Hematopoietic multipotent progenitor cell treated with erythropoietin and hydrocortisone succinate and interleukin-3 and kit ligand, for 8 days (in vitro differentiated cells): ENCODE results near the gene DOCK10.
A peak's percentile ranks its signal among the peaks of the same experiment; 100 is the strongest.
"Not testable (repeated sequence)": the region's sequence is repeated elsewhere in the genome, so short reads cannot be mapped to it uniquely, and the experiment has no call there.

Experiments
- DNase-seq: peaks from one replicate; pipeline ENCODE4 v3.0.0-alpha.2; 2015

Gene DOCK10

DNA sequence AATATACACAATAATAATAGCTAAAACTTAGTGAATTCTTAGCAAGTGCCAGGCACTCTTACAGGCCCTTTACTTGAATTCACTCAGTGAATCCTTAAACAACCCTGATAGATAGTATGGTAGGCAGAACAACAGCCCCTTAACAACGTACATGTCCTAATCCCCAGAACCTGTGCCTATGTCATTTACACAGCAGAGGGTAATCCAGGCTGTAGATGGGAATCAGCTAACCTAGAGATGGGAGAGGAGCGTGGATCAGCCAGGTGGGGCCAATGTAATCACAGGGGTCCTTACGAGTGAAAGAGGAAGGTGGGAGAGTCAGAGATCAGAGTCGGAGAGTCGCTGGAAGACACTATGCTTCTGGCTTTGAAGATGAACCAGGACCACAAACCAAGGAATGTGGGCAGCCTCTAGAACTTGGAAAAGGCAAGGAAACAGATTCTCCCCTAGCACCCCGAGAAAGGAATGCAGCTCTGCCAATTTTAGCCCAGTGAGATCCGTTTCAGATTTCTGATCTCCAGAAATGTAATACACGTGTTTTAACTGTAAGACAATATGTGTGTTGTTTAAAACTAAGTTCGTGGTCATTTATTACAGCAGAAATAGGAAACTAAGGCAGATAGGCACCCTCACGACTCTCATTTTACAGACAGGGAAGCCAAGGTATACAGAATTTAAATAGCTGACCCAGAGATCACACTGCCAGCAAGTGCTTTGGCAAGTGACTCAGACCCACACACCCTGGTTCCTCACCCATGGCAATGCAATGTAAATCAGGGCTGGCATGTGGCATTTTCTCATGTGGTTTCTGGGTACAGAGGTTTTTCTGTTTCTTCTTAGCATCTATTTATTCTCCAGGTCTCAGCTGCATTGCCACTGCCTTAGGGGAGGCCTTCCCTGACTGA, 68.9 kb downstream of the DOCK10 start:
- DNase-seq = no peak

DNA sequence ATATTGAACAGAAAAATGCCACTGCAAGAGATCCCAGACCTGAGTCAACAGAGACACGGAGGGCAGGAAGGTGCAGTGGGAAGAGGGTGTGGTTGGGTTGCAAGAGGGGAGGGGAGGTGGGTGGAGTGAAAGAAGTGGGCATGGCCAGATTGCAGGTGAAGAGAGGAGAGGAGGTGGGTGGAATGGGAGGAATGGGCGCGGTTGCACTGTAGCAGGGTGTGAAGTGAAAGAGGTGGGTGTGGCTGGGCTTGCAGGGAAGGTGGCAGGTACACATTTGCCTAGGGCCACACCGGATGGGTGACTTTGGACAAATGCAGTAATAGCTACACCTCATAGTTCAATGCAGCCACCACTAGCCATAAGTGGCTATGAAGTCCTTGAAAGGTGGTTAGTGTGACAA, 71.1 kb downstream of the DOCK10 start:
- DNase-seq = no peak

DNA sequence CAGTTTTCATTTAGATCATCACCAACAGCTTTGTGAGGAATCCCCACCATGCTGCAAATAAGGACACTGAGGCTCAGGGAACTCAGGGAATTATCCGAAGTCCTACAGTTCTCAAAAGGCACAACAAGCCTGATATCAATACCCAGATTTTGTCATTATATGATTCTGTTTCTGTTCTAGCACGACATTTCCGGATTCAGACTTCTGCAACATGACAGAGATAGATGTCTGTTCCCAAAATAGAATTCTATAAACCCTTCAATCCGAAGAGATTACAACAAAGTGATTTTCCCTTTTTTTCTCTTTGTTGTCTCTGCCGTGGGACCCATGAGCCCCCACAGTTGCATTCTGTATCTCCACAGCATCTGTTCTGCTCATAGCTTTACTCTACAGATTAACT, 72.0 kb downstream of the DOCK10 start:
- DNase-seq = no peak

DNA sequence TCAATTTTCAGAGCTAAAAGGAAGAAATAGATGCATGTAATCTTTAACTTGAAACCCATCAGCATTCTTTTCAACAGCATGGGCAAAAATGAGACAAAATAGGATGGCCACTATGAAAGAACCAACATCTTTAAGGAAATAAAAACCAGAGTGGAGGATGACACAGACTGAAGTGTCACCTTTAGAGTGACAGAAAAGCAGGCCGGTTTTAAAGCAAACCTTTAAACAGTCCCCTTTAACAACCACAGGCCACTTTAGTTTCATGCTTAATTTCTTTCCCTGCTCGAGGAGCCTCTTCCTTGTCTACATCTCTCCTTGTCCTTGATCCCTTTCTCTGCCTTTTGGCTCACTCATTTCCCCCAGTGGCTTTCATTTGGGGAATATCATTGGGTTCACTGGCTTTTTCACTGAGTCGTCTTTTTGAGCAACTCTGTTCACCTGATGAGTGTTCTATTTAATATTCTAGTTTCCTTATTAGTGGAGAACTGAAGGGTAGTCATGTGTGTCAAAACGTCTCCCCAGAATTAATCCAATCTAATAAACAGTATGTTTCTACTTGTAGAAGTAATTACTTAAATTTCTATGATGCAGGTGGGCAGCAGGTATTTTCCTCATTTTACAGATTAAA, 72.5 kb downstream of the DOCK10 start:
- no peak for DNase-seq

DNA sequence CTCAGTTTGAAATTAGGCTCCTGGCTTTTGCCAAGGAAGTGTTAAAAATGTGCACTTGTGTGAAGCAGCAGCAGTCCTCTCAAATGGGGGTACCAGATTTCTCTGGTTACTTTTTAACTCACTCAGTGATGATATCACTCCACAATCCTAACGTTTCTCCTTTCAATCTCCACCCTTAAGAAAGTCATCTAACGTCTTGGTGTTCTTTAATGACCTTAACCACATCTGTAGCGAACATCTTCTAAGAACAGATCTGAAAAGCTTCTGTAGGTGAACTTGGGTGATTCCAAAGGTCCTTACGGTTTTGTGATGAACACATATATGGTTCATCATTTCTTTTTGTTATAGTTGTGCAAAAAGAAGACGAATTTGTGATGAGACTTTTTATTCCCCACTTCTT, 73.2 kb downstream of the DOCK10 start:
- DNase-seq = no peak

DNA sequence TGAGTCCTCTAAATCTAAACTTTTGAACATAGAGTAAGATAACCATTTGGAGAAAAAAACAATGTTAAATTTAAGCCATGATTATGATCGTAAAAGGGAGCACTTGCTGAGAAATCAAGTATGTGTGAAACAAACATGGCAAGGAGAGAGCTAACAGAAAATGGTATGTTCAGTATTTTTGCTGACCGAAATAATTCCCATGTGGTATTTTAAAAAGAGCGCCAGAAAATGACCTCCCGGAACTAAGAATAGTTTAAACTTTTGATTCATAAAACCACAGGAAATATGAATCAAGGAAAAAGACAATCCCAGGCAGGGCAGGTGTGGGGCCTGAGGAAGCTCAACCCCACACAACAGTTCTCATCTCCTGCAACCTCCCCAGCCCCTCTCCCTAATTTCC, 74.2 kb downstream of the DOCK10 start:
- DNase-seq = no peak

DNA sequence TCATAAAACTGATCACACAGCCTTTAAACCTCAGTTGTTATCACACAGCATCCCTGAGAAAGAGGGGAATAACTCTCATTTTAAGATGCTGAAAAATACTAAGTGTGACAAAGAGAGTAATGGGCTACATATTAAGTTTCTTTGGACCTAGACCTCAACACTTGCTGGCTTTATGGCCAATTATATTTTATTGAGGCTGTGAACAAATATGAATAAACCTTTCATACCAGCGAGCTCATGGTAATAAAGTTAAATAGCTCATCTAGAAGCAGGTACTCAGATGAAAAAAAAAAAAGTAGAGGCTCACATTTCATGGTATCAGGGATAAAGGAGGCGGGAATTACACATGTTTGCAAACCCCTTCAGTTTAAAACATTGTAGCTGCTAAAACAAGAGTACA, 75.7 kb downstream of the DOCK10 start:
- no peak for DNase-seq

DNA sequence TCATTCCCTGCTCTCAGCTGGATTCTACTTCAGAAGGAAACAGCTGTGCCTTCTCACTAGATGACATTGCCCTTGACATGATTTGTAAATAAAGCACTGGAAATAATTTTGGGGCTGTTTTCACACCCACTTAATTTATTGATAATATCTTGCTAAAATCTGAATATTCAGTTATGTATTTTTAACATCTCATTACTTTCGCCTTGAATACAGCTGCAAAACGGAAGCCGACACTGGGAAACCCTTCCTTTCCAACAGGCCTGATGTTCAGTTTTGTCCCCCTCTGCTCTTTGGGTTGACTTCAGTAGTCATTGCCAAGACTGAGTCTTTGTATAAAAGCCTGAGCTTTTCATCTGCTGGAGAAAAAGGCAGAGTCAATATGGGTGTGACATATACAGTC, 82.7 kb downstream of the DOCK10 start:
- DNase-seq = no peak

DNA sequence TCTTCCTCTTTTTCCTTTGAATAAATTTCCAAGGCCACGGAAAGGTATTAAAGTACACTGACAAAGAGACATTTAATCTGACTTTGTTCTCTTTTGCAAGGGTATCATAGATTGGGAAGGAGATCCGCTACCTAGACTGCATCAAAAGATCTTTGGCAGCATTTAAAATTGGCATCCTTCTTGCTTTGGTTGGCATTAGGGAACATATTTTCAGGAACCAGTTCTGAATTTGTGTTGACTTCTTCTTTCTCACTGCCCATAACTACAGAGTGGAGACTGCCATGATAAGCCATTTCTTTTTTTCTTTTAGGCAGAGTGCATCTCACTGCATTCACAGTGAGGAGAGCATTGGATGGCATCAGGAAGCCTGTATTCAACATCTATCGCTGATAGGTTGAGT, 83.4 kb downstream of the DOCK10 start:
- no peak for DNase-seq

DNA sequence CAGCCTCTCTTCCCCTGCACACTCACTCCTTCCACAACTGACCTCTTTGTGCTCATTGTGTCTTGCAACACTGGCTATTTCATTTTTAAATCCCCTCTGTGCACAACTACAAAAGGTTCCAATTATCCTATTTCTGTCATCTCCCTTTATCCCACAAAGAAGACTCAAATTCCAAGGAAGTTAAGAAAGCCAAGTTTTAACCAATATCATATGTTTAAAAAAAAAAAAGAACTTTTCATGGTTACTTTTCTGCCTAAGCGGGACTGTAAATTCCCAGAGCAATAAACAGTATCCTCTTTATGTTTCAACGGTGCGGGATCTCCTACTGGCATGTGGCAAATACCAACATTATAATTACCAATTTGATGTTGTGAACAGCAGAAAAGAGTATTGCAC, 83.8 kb downstream of the DOCK10 start:
- DNase-seq = no peak

DNA sequence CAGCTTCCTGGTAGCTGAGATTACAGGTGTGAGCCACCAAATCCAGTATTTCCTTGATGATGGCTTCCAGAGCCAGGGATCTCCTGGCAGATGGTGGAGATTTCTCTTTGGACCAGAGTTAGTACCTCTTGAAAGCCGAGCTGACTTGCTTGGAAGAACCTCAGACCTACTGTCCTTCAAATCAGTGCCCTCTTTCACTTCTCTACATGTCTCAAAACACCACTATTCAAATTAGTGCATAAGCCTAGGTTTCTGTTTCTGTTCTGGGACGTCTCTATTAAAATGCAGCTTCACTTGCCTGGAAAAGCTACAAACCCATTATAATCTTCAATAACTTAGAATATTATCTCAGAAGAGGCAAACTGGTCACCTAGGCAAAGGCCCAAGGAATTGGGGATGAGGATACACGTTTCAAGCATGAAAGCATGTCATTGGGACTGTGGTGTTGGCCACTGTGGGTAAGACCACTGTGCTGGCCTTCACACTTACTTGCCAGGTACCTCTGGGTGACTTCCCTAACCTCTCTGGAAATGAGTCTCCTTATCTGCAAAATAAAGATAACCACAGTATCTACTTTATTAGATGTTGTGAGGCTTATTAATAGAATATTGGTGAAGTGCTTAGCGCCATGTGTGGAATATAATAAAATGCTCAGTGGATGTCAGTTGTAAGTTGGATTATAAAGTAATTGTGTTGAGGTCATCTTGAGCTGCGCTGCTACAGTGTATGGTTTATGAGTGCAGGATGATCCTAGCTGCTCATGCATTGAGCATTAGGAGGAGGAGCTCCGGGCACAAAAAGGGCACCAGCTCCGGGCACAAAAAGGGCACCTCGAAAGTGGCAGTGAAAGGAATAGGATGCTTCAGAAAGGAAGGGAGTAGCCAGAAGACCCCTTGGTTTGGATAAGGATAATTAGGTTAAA, 84.5 kb downstream of the DOCK10 start:
- DNase-seq = no peak

DNA sequence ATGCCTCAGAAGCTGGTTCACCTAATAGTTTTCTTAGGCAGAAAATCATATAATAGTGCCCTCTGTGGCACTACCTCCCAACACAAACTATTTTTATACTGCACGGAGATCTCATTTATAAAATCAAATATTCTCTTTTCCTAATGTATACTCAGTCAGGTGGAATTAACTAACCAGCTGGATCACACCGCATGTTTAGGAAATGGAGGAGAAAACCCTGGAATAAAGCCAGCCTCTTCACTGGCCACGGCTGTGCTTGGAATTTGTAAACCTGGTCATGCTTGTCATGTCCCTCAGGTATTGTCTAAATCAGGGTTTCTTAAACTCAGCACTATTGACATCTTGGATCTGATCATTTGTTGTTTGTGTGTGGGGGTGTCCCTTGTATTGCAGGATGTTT, 85.6 kb downstream of the DOCK10 start:
- DNase-seq = no peak

DNA sequence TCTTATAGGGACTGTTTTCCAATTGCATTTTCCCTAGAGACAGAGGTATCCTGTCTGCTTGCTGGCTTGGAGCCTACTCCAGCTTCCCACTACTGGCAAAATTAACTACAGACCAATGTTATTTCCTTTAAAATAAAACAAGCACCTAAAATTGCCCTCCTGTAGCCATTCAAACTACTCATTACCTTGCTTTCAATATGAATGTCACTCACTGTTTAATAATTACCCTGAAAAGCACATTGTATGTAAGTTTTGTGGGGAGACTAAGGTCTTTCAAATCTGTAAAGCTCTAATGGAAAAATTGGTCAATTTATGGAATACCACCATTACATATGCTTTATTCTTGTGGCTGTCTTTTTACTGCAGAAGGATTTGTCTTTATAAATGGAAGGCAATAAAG, 87.3 kb downstream of the DOCK10 start:
- no peak for DNase-seq

DNA sequence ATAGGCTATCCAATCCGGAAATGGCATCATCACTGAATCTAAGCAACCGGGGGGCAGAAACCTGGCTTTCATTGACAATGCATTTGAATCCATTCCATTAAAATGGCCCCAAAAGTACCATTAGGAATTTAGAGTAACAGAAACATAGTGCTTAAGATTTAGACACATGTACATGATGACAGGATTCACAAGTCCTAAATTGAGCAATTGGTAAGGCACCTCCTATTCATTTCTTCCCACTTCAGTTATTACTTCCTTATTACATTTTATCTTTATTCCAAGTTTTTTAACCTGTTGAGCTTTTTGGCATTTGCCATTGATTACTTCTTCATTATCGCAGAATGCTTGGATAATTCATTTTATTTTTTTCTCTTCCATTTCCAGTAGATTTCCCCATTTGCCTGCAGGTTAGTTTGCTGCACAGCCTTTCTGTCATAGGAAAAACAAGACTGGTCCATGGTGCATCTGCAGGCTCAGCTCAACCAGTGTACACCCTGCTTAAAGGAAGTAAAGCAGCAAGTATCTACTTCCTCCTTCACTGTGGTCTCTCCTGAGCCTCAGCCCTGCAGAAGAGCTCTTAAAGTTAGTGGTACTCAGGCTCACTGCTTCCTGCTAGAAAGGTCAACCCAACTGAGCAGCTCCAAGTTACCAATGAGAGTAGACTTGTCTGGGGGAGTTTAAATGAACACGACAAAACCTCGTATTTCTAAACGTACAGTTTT, 89.2 kb downstream of the DOCK10 start:
- peak; percentile 7 for DNase-seq

DNA sequence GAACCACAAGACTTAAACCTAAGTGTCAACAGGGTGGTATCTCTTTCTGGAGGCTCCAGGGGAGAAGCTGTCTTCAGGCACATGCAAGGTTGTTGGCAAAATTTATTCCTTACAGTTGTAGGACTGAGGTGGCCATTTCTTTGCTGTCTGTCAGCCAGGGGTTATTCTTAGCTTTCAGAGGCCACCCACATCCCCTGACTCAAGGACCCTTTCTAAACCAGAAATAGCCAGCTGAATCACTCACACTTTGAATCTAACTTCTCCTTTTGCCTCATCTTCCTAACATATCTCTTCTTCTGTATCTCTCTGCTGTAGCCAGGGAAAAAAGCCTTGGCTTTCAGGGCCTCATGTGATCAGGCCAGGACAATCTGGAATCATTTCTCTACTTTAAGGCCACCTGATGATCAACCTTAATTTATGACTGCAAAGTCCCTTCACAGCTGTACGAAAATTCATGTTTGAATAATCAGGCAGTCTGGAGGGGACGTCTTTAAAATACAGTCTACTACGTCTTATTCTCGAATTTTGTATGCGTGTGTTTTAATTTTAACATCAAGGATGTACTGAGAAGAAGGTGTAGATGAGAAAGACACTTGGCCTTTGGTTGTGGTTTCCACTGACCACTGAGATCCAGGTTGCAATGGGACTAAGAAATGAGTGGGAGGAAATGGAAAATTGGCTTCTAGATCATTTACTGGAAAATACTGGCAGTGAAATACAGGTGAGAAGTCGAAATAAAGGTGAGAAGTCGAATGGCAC, 90.4 kb downstream of the DOCK10 start:
- DNase-seq = no peak

DNA sequence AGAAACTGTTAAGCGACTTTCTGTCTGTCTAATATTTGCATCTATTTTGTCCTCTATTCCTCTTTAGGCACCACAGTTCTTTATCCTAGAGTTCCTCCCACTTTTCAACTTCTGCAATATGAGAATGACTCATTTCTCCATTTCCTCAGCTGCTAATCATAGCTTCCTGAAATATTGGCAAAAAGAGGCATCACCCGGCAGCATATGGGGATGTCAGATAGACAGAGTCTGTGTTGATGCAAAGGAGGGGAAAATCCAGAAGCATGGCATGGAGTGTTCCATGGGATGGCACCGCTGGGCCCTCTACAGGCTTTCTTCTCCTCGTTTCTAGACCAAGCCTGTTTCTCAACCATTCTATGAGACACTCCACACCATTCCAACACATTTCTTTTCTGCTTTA, 93.4 kb downstream of the DOCK10 start:
- DNase-seq = peak; percentile 24

DNA sequence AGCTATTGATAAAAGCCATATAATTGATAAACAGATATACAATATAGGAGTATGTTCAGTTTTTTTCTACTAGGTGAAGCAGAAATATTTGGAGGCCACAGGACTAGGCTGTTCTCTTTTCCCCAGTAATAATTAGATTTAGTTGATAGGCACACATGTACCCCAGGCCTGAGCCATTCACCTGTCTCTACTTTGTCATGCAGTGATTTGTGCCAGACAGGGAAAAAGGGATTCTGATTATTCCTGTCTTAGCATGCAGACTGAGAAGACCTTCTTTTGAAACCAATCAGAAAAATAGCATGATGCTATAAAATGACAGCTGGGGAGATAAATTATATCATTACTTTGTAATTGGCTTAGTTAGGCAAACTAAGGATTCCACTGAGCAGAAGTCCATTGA, 94.3 kb downstream of the DOCK10 start:
- no peak for DNase-seq

DNA sequence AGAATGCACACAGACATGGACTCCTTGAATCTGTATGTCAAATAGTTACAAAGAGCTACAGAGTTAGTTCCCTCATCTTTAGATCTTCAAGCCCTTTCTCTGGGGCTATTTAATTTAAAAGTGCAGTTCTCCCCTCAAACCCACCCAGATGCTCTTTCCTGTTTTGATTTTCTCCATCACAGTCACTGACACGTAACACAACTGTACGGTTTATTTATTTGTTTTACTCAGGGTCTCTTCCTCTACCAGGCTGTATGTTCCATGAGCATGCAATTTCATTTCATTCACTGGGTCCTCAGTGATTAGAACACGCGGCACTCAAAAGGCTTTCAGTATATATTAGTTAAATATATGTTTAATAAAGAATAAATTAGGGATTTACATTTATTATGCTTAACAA, 94.7 kb downstream of the DOCK10 start:
- no peak for DNase-seq

DNA sequence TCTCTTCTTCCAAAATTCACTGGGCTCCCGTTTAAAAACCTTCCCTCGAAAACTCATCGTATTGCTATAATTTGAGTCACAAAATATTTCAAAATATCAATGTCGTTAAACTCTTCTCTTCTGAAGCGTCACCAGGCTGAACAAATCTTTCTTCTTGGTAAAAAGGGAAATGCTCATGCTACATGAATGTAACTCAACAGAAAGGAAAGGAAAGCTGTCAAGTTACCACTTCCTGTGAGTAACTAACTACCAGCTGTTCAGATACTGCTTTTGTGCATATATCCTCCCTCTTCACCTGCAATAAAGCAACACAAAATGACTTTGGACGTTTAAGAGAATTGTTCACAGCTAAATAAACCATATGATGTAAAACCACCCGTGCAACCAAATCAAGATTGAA, 95.4 kb downstream of the DOCK10 start:
- peak; percentile 10 for DNase-seq

DNA sequence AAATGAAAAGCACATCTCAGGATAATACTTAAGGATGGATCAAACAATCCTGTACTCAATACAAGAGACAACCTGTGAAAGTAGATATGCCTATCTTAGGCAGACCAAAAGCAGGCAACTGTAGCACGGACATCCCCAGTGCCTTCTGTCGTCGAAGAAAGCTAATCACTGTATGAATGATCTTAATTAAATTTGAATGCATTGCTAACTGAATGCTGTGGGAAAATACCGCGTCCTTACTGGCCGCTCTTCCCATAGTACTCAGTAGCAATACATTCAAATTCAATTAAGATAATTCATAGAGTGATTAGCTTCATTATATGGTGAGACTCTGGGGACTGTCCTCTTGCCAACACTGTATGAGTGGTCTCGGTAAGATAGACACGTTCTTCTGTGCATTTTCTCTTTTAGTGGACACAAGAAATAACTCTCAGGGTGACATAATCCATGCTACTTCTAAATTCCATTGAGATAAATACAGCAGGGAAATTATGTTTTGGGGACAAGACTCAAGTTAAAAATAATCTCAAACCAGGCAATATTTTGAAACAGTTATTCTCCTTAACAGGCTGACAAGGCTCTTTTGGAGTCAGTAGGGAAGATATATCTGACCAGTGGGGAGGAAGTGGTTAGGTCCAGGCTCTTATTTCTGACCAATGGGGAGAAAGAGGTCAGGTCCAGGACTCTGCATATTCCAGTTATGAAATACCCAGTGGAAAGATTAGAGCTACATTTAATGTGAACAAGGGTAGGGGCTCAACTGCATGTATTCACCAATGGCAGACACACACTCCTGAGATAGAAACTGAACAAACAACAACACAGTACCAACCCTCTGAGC, 97.3 kb downstream of the DOCK10 start:
- DNase-seq = no peak

DNA sequence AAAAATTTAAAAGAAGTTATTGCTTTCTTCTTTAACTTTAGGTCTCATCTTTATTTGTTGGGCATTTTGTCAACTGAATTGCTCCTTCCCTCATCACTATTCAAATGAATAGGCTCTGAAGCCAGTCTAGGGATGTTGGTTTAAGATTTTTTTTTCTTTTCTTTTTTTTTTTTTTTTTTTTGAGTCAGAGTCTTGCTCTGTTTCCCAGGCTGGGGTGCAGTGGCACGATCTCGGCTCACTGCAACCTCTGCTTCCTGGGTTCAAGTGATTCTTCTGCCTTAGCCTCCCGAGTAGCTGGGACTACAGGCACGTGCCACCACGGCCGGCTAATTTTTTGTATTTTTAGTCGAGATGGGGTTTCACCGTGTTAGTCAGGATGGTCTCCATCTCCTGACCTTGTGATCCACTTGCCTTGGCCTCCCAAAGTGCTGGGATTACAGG, 98.6 kb downstream of the DOCK10 start:
- DNase-seq = not testable (repeated sequence)
